Mesodermal cell (in vitro differentiated cells): ENCODE data around the gene SVBP. TPM values are rescaled to one million over a fixed set of nuclear protein-coding genes. Genes with fewer than 3 reads are reported as not detected.
"Not testable (repeated sequence)": the region's sequence is repeated elsewhere in the genome, so short reads cannot be mapped to it uniquely, and the experiment has no call there.

Experiments
- H3K27ac ChIP-seq: 2 replicates; pipeline ENCODE4 v1.7.0; 2013; ENCODE audit warnings: mild to moderate bottlenecking, low read depth, low read length, moderate library complexity; ENCODE audit not compliant: severe bottlenecking
- H3K36me3 ChIP-seq: 2 replicates; pipeline ENCODE4 v1.7.1; 2013; ENCODE audit warnings: mild to moderate bottlenecking, low read length, moderate library complexity; ENCODE audit not compliant: control insufficient read depth, insufficient read depth
- H3K4me1 ChIP-seq: one replicate; pipeline ENCODE4 v1.7.1; 2013; ENCODE audit warnings: mild to moderate bottlenecking, low read length; ENCODE audit not compliant: insufficient read depth, control insufficient read depth, poor library complexity, severe bottlenecking
- H3K4me3 ChIP-seq: 2 replicates; pipeline ENCODE4 v1.7.0; 2013; ENCODE audit warnings: low read length, control low read depth, mild to moderate bottlenecking; ENCODE audit not compliant: insufficient read depth, poor library complexity, severe bottlenecking; ENCODE audit errors: extremely low read depth
- H3K9me3 ChIP-seq: 2 replicates; pipeline ENCODE4 v1.7.1; 2013; ENCODE audit warnings: mild to moderate bottlenecking, low read length, moderate library complexity; ENCODE audit not compliant: control insufficient read depth
- WGBS, 2 experiments: methylation state at CpG; one replicate each; pipeline ENCODE4 v1.1.5; 2013; ENCODE audit warnings: missing lambda C conversion rate in 2 of 2; ENCODE audit not compliant: insufficient coverage in 2 of 2; 5-methylcytosine and 5-hydroxymethylcytosine counted together
- polyA plus RNA-seq, 2 experiments: library from polyadenylated mRNA; stranded (reverse); fragments of 50-300 nt; gene quantifications; one replicate each; pipeline ENCODE4 v1.2.3, GENCODE V29; 2013

SVBP gene, protein sequence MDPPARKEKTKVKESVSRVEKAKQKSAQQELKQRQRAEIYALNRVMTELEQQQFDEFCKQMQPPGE
- polyA plus RNA-seq (2013, experiment 1 of 2) = 55.8 TPM
- 56.8 TPM for polyA plus RNA-seq (2013, experiment 2 of 2)

DNA sequence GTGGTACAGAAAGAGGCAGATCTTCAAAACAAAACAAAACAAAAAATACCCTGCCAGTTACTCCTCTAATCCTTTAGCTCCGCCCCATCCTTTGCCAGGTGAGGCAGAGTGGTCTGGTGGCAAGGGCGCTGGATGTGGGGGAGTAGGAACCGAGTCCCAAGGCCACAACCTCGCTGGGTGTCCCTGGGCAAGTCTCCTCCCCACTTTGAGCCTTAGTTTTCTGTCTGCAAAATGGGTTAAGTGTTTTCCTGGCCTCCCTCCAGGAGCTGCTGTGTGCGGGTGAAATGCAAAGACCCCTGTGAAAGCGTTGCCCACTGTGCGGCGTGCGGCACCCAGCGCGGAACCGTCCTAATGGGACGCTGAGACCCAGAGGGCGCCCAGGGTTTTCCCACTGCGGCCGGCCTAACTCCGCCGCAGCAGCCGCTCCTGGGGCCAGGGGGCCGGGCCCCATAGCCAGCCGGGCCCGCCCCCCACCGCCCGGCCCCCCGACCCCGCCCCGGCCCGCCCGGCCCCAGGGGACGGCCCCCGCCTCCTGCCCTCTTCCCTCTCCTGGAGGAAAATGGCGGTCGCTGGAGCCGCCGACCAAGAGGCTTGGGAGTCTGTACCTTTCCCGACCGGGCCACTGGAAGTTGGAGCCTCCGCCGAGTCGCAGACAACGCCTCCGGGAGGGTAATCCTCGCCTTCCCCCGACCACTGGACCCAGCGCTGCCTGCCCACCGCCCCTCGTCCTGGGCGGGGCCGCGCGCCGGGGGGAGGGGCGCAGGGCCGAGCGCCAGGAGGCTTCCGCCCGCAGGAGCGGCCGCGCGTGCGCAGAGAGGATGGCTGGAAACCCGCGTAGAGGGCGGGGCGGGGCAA is at the start of gene SVBP, which contains the start of gene ERMAP:
Gene SVBP (minus strand): TSS at position 813 of the 855 bp plus-strand sequence. CDS start 853 bp downstream, outside the sequence.
Gene ERMAP (plus strand): TSS at position 538 of the 855 bp plus-strand sequence. CDS start 13,327 bp downstream, outside the sequence.
- Histone ChIP-seq H3K27ac (peak within 1 kb of the TSS; percentile 99), H3K36me3 (peaks cover 9% of the 10 kb centered on the region), H3K4me1 (peaks cover 12% of the 10 kb centered on the region), H3K9me3 (peaks cover 4% of the 10 kb centered on the region), H3K4me3 (peak within 1 kb of the TSS; percentile 59)
- 0% methylated on average over 24 to 29 of the region's 66 CpGs for WGBS, 2 experiments

DNA sequence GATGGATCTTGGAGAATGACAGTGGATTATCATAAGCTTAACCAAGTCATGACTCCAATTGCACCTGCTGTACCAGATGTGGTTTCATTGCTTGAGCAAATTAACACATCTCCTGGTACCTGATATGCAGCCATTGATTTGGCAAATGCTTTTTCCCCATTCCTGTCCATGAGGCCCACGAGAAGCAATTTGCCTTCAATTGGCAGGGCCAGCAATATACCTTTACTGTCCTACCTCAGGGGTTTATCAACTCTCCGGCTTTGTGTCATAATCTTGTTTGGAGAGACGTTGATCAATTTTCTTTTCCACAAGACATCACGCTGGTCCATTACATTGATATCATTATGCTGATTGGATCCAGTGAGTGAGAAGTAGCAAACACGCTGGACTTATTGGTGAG is 49.4 kb upstream of the SVBP start:
- Histone ChIP-seq H3K4me1 (no peaks in the 10 kb centered on the region), H3K36me3 (no peaks in the 10 kb centered on the region), H3K27ac (no peak overlapping the region), H3K9me3 (no peaks in the 10 kb centered on the region), H3K4me3 (no peak overlapping the region)
- 74 to 77% methylated on average over 3 of the region's 5 CpGs for WGBS, 2 experiments

DNA sequence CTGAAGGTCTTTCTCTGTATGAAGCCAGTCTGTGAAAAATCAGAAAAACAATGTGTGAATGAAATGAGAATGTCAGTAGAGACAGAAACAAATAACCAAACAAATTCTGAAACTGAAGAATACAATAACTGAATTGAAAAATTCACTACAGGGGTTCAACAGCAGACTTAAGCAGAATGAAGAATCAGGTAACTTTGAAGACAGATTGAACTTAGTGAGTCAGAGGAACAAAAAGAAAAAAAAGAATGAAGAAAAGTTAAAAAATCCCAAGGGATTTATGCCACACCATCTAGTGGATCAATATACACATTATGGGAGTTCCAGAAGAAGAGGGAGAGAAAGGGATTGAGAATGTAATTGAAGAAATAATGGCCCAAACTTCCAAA is 43.8 kb upstream of the SVBP start:
- Histone ChIP-seq H3K27ac (no peak overlapping the region), H3K4me1 (no peaks in the 10 kb centered on the region), H3K9me3 (peaks cover 22% of the 10 kb centered on the region), H3K36me3 (no peaks in the 10 kb centered on the region), H3K4me3 (no peak overlapping the region)

DNA sequence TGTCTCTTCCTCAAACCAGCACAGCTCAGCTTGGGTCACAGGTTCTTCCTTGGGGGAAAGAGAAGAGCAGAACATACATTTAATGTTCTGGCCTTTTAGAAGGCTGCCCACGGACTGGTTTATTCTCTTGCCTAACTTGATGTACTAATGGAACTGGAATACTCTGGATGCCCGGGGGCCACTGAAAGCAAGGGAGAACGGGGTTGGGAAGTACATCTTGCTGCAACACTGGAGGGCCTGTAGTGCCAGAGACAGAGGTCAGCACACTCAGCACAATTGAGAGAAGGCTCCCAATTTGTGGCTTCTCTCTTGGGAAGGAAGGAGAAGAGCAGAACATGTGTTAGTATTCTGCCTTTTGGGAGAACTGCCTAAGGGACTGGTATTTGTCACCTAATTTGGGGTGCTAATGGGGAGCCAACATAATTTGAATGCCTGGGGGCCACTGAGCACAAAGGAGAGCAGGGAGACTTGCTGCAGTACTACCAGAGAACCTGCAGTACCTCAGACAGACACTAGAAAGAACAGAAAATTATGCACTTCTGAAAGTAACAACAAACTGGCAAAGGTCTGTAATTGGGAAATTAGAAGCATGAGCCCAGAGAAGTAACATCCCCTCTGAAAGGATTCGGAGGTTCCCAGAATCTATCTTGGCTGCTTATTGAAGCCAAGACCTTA is 43.3 kb upstream of the SVBP start:
- Histone ChIP-seq H3K4me3 (no peak overlapping the region), H3K4me1 (no peaks in the 10 kb centered on the region), H3K36me3 (no peaks in the 10 kb centered on the region), H3K27ac (no peak overlapping the region), H3K9me3 (peaks cover 23% of the 10 kb centered on the region)
- 83 to 88% methylated on average over 3 to 4 of the region's 4 CpGs for WGBS, 2 experiments

DNA sequence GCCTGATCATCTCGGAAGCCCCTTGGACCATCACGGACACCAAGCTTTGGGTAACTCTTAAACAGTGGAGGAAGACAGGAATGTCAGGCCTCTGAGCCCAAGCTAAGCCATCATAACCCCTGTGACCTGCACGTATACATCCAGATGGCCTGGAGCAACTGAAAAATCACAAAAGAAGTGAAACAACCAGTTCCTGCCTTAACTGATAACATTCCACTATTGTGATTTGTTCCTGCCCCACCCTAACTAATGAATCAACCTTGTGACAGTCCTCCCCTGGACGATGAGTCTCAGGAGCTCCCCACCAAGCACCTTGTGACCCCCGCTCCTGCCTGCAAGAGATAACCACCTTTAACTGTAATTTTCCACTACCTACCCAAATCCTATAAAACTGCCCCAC is 42.2 kb upstream of the SVBP start:
- H3K27ac ChIP-seq, H3K36me3 ChIP-seq, H3K4me3 ChIP-seq, H3K4me1 ChIP-seq: not testable (repeated sequence)
- H3K9me3 ChIP-seq = peaks cover 23% of the 10 kb centered on the region
- WGBS, 2 experiments = 88 to 98% methylated on average over 3 to 5 of the region's 5 CpGs

DNA sequence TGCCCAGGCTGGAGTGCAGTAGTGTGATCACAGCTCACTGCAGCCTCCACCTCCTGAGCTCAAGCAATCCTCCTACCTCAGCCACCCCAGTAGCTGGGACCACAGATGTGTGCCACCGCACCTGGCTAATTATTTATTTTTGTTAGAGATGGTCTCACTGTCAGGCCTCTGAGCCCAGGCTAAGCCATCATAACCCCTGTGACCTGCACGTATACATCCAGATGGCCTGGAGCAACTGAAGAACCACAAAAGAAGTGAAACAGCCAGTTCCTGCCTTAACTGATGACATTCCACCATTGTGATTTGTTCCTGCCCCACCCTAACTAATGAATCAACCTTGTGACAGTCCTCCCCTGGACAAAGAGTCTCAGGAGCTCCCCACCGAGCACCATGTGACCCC is 39.4 kb upstream of the SVBP start:
- peaks cover 11% of the 10 kb centered on the region for H3K36me3 ChIP-seq
- not testable (repeated sequence) for H3K27ac ChIP-seq, H3K4me1 ChIP-seq, H3K4me3 ChIP-seq
- peaks cover 23% of the 10 kb centered on the region for H3K9me3 ChIP-seq
- WGBS, 2 experiments = 100% methylated on average over 1 of the region's 3 CpGs

DNA sequence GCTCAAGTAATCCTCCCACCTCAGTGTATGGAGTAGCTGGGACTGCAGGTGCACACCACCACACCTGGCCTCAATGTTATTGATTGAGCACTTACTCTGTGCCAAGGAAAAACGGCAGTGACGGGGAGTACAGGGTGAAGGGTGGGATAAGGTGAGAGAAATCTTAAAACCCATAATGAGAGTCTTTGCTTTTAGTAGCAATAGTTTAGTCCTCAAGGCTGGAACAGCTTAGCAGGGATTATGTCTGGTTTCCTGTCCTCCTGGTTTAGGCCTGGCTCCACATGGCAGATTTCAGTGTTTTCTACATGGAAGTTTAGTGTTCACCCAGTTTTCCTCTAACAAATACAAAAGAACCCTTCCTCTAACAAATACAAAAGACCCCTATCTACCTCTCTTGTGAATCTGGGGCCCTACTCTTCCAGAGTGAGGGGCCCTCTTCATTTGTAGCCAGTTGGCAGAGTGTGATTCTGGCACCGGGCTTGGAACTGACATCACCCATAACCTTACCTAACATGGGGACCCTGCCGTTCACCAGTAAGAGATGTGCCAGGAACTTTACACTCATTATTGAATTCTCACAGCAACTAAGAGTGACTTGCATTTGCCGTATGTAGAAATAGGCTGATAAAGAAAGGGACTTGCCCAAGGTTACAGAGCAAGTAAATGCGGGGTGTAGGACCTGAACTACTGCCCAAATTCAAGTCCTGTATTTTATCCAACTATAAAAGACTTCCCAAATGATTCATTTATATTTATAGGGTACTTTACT is 36.1 kb upstream of the SVBP start:
- H3K4me1 ChIP-seq = peaks cover under 1% of the 10 kb centered on the region
- H3K9me3 ChIP-seq = peaks cover 9% of the 10 kb centered on the region
- 100% methylated on average over 2 to 4 of the region's 6 CpGs for WGBS, 2 experiments
- peaks cover 43% of the 10 kb centered on the region for H3K36me3 ChIP-seq
- no peak overlapping the region for H3K27ac ChIP-seq
- no peak overlapping the region for H3K4me3 ChIP-seq

DNA sequence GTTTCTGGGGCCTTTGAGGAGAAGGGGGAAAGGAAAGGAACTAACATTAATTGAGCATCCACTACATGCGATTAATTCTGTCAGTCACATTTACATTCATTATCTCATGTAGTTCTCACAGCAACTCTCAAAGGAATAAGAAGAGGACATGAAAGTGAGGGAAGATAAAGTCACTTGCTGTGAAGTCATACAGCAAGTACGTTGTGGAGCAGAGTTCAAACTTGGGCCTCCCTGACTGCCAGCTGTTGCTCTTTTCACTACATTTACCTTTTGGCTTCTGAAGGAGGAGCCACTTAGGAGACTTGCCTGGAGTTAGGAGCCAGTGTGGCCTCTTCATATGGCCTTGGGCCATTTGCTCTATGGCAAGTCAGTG is 35.4 kb upstream of the SVBP start:
- peaks cover 7% of the 10 kb centered on the region for H3K4me1 ChIP-seq
- no peak overlapping the region for H3K4me3 ChIP-seq
- H3K27ac ChIP-seq = no peak overlapping the region
- peaks cover 9% of the 10 kb centered on the region for H3K9me3 ChIP-seq
- 0% methylated on average over 1 of the region's 2 CpGs; no CpG with 5 or more reads in 1 of the 2 experiments for WGBS, 2 experiments
- H3K36me3 ChIP-seq = peaks cover 49% of the 10 kb centered on the region

DNA sequence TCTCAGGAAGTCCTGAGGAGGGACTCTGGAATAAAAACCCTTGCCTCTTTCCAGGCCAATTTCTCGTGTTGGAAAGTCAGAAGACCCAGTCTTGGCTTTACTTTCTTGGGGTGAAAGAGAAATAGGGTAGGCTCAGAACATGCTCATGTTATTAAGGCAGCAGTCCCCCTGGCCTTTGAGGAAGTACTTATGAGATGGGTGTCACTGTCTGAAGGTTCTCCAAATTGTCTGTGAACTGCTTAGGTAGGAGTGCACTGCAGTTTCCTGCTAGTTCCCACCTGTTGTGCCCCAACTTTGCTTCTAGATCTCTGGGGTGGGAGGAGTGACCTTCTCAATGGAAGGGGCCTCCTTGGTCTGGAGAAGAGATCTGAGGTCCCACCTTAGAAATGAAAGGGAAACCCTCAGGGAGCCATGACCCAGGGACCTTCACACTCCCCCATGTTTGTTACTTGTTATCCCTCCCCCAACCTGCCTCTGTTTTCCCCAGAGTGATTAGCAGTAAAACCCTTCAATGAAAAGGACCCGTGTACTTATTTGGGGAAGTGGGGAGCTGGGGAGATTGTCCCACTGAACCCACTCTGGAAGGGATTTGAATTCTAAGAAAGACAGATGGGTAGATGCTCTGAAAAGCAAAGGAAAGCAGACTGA is 34.9 kb upstream of the SVBP start:
- Histone ChIP-seq H3K4me3 (no peak overlapping the region), H3K4me1 (peaks cover 12% of the 10 kb centered on the region), H3K27ac (no peak overlapping the region), H3K9me3 (peaks cover 5% of the 10 kb centered on the region), H3K36me3 (peaks cover 49% of the 10 kb centered on the region)
- WGBS, 2 experiments = 84 to 100% methylated on average over 1 to 2 of the region's 2 CpGs

DNA sequence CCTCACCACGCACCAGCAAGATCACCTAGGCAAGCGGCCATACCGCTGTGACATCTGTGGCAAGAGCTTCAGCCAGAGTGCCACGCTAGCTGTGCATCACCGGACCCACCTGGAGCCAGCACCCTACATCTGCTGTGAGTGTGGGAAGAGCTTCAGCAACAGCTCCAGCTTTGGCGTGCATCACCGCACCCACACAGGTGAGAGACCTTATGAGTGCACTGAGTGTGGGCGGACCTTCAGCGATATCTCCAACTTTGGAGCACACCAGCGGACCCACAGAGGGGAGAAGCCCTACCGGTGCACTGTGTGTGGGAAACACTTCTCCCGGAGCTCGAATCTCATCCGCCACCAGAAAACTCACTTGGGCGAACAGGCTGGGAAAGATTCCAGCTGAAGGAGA is 34.2 kb upstream of the SVBP start:
- 95 to 96% methylated on average over 15 of the region's 15 CpGs for WGBS, 2 experiments
- H3K27ac ChIP-seq = no peak overlapping the region
- H3K4me3 ChIP-seq = no peak overlapping the region
- H3K4me1 ChIP-seq = peaks cover 12% of the 10 kb centered on the region
- peaks cover 49% of the 10 kb centered on the region for H3K36me3 ChIP-seq
- peaks cover 5% of the 10 kb centered on the region for H3K9me3 ChIP-seq
